MM.1S (cell line): ENCODE measurements around the gene OR4E2.

Experiments used
- DNase-seq: peaks from one replicate; pipeline ENCODE4 v3.0.0-alpha.2; 2015
- H2AFZ ChIP-seq: fragments of 300-600 bp; sonication (generic); 2 replicates; pipeline ENCODE4 v1.6.0; 2016; ENCODE audit warnings: antibody characterized with exemption, low read length
- H3F3A ChIP-seq: fragments of 300-600 bp; sonication (generic); 2 replicates; pipeline ENCODE4 v1.6.1; 2016; ENCODE audit warnings: mild to moderate bottlenecking, antibody characterized with exemption, low read length, moderate library complexity, mixed read lengths; ENCODE audit not compliant: insufficient read depth
- H3K27ac ChIP-seq: fragments of 300-600 bp; sonication (generic); 2 replicates; pipeline ENCODE4 v1.5.1; 2016; ENCODE audit warnings: mild to moderate bottlenecking, low read length
- H3K27me3 ChIP-seq: fragments of 300-600 bp; sonication (generic); replicated peaks from 2 replicates; pipeline ENCODE4 v1.6.0; 2016; ENCODE audit warnings: low read length; ENCODE audit not compliant: insufficient read depth
- H3K36me3 ChIP-seq: fragments of 300-600 bp; sonication (generic); replicated peaks from 2 replicates; pipeline ENCODE4 v1.6.1; 2016; ENCODE audit warnings: mild to moderate bottlenecking, low read length, mixed read lengths; ENCODE audit not compliant: insufficient read depth
- H3K4me1 ChIP-seq: fragments of 300-600 bp; sonication (generic); 2 replicates; pipeline ENCODE4 v1.6.1; 2016; ENCODE audit warnings: low read length, mixed read lengths
- H3K4me2 ChIP-seq: fragments of 300-600 bp; sonication (generic); 2 replicates; pipeline ENCODE4 v1.6.0; 2016; ENCODE audit warnings: low read depth, low read length
- H3K4me3 ChIP-seq: fragments of 300-600 bp; sonication (generic); 2 replicates; pipeline ENCODE4 v1.5.1; 2016; ENCODE audit warnings: low read length, mixed read lengths
- H3K79me2 ChIP-seq: fragments of 300-600 bp; sonication (generic); 2 replicates; pipeline ENCODE4 v1.6.1; 2016; ENCODE audit warnings: mixed run types, low read length, mixed read lengths
- H3K9ac ChIP-seq: fragments of 300-600 bp; sonication (generic); 2 replicates; pipeline ENCODE4 v1.6.1; 2016; ENCODE audit warnings: low read length, mixed read lengths
- H3K9me2 ChIP-seq: fragments of 300-600 bp; sonication (generic); replicated peaks from 2 replicates; pipeline ENCODE4 v1.6.1; 2016; ENCODE audit warnings: mild to moderate bottlenecking, low read length, mixed read lengths; ENCODE audit not compliant: insufficient read depth
- H3K9me3 ChIP-seq: fragments of 300-600 bp; sonication (generic); replicated peaks from 2 replicates; pipeline ENCODE4 v1.6.1; 2016; ENCODE audit warnings: mild to moderate bottlenecking, low read length, mixed read lengths; ENCODE audit not compliant: insufficient read depth
- H4K20me1 ChIP-seq: fragments of 300-600 bp; sonication (generic); 2 replicates; pipeline ENCODE4 v1.6.1; 2016; ENCODE audit warnings: mild to moderate bottlenecking, low read length, moderate library complexity, mixed read lengths; ENCODE audit not compliant: insufficient read depth
- CTCF ChIP-seq: fragments of 300-600 bp; sonication (generic); IDR thresholded peaks from 2 replicates; pipeline ENCODE4 v1.5.1; 2016; ENCODE audit warnings: antibody characterized with exemption, low read length, mixed read lengths
- EZH2 ChIP-seq: fragments of 300-600 bp; sonication (generic); optimal IDR thresholded peaks from 2 replicates; pipeline ENCODE3; 2017; ENCODE audit warnings: low read depth, mild to moderate bottlenecking, antibody characterized with exemption, low read length, mixed read lengths
- EZH2phosphoT487 ChIP-seq: fragments of 300-600 bp; sonication (generic); IDR thresholded peaks from 2 replicates; pipeline ENCODE4 v1.6.1; 2018; ENCODE audit warnings: antibody characterized with exemption, low read length

Gene OR4E2

GRCh38 chr14:21704338-21704737 is 50.7 kb downstream of the OR4E2 start:
- H3K27me3 ChIP-seq: peaks cover 11% of the 10 kb centered on the region; the same call in 1 of the 2 replicates
- H3K36me3 ChIP-seq: no peaks in the 10 kb centered on the region
- peaks cover 28% of the 10 kb centered on the region for H3K4me1 ChIP-seq
- no peaks in the 10 kb centered on the region for H3K79me2 ChIP-seq
- H3K9me2 ChIP-seq: no peaks in the 10 kb centered on the region
- H2AFZ ChIP-seq: no peak overlapping the region
- DNase-seq: no peak
- H3K9me3 ChIP-seq: no peaks in the 10 kb centered on the region
- TF ChIP-seq EZH2phosphoT487: no peak
- TF ChIP-seq CTCF: no peak
- no peak for TF ChIP-seq EZH2
- H3F3A ChIP-seq: peaks cover 10% of the 10 kb centered on the region
- H3K9ac ChIP-seq: no peak overlapping the region
- no peak overlapping the region for H3K4me3 ChIP-seq
- no peaks in the 10 kb centered on the region for H4K20me1 ChIP-seq
- H3K4me2 ChIP-seq: peak overlapping the region; percentile 32; the same call in 1 of the 2 replicates
- peak overlapping the region; percentile 31; the same call in 1 of the 2 replicates for H3K27ac ChIP-seq

GRCh38 chr14:21711360-21711961 is 57.8 kb downstream of the OR4E2 start:
- DNase-seq: peak; percentile 36
- Histone ChIP-seq H3K9me3 (no peaks in the 10 kb centered on the region), H3K4me2 (no peak overlapping the region), H3K27me3 (0 out of 2 replicates have a peak, but pooled peaks cover 5% of the 10 kb centered on the region), H4K20me1 (no peaks in the 10 kb centered on the region), H2AFZ (no peak overlapping the region), H3K79me2 (no peaks in the 10 kb centered on the region), H3K9ac (no peak overlapping the region), H3K4me1 (0 out of 2 replicates have a peak, but pooled peaks cover 4% of the 10 kb centered on the region), H3K9me2 (no peaks in the 10 kb centered on the region), H3K4me3 (no peak overlapping the region), H3K27ac (no peak overlapping the region), H3K36me3 (no peaks in the 10 kb centered on the region), H3F3A (no peaks in the 10 kb centered on the region)
- TF ChIP-seq EZH2phosphoT487 (no peak), CTCF (peak; percentile 53), EZH2 (no peak)

- no peaks in the 10 kb centered on the region for H4K20me1 ChIP-seq
- H3F3A ChIP-seq: no peaks in the 10 kb centered on the region
- DNase-seq: no peak
- no peaks in the 10 kb centered on the region for H3K9me2 ChIP-seq
- H3K9ac ChIP-seq: no peak overlapping the region
- 0 out of 2 replicates have a peak, but pooled peaks cover 4% of the 10 kb centered on the region for H3K4me1 ChIP-seq
- H3K9me3 ChIP-seq: no peaks in the 10 kb centered on the region
- H3K4me2 ChIP-seq: no peak overlapping the region
- TF ChIP-seq CTCF (no peak), EZH2 (no peak), EZH2phosphoT487 (no peak)
- H3K4me3 ChIP-seq: no peak overlapping the region
- no peaks in the 10 kb centered on the region for H3K27me3 ChIP-seq
- no peak overlapping the region for H2AFZ ChIP-seq
- no peaks in the 10 kb centered on the region for H3K36me3 ChIP-seq
- H3K79me2 ChIP-seq: no peaks in the 10 kb centered on the region
- no peak overlapping the region for H3K27ac ChIP-seq
These were observed 58.4 kb downstream of the OR4E2 start for GRCh38 chr14:21712036-21712435.
